HL-60 (cell line): ENCODE measurements around the gene FADS6.

Experiments used
- DNase-seq, 2 experiments: peaks; one replicate each; pipeline ENCODE4 v3.0.0-alpha.2; 2010 to 2020; ENCODE audit warnings: low read depth in 1 of 2, low spot score in 1 of 2
- H3K27ac ChIP-seq: fragments of 250-450 bp; sonication (Bioruptor Pico); replicated peaks from 2 replicates; pipeline ENCODE4 v1.5.1; 2020; ENCODE audit warnings: mild to moderate bottlenecking, moderate library complexity
- H3K27me3 ChIP-seq: fragments of 250-450 bp; sonication (Bioruptor Pico); 2 replicates; pipeline ENCODE4 v1.5.1; 2021; ENCODE audit warnings: mild to moderate bottlenecking, moderate library complexity; ENCODE audit not compliant: insufficient read depth, poor library complexity, severe bottlenecking
- H3K4me3 ChIP-seq: replicated peaks from 2 replicates; pipeline ENCODE4 v1.5.1; 2011; ENCODE audit warnings: mild to moderate bottlenecking, control low read depth, low read length; ENCODE audit not compliant: insufficient read depth
- GABPA ChIP-seq: IDR thresholded peaks from 2 replicates; pipeline ENCODE4 v1.6.1; 2012; ENCODE audit warnings: low read depth
- POLR2AphosphoS5 ChIP-seq: IDR thresholded peaks from 2 replicates; pipeline ENCODE4 v1.6.1; 2012; ENCODE audit warnings: low read depth
- SPI1 ChIP-seq: IDR thresholded peaks from 2 replicates; pipeline ENCODE4 v1.6.1; 2012; ENCODE audit warnings: low read depth, mild to moderate bottlenecking, borderline replicate concordance
- TF ChIP-seq, protein P1 (sequence below): IDR thresholded peaks from 2 replicates; pipeline ENCODE4 v1.6.1; 2012; ENCODE audit warnings: low read depth; ENCODE audit not compliant: insufficient replicate concordance
- TF ChIP-seq, protein P2 (sequence below): IDR thresholded peaks from one replicate; pipeline ENCODE4 v1.5.1; 2011; ENCODE audit warnings: low read length, control low read depth, inconsistent platforms; ENCODE audit not compliant: insufficient read depth

FADS6 gene

DNA sequence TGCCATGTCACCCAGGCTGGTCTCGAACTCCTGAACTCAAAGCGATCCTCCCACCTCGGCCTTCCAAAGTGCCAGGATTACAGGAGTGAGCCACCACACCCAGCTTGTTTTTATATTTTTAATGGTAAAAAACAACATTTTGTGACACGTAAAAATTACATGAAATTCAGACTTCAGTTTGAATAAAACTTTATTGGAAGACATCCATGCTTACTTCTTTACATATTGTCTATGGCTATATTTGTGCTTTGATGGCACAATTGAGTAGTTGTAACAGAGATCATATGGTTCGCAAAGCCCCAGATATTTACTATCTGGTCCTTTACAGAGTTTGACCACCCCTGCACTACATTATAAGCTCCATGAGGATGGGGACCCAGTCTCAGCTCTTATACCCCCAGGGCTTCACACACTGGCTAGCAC lies 18.8 kb downstream of the FADS6 start:
- H3K27ac ChIP-seq, result no peak overlapping the region
- H3K27me3 ChIP-seq, result no peaks in the 10 kb centered on the region
- no peak overlapping the region for H3K4me3 ChIP-seq
- no peak for DNase-seq
- TF ChIP-seq, protein P1, sequence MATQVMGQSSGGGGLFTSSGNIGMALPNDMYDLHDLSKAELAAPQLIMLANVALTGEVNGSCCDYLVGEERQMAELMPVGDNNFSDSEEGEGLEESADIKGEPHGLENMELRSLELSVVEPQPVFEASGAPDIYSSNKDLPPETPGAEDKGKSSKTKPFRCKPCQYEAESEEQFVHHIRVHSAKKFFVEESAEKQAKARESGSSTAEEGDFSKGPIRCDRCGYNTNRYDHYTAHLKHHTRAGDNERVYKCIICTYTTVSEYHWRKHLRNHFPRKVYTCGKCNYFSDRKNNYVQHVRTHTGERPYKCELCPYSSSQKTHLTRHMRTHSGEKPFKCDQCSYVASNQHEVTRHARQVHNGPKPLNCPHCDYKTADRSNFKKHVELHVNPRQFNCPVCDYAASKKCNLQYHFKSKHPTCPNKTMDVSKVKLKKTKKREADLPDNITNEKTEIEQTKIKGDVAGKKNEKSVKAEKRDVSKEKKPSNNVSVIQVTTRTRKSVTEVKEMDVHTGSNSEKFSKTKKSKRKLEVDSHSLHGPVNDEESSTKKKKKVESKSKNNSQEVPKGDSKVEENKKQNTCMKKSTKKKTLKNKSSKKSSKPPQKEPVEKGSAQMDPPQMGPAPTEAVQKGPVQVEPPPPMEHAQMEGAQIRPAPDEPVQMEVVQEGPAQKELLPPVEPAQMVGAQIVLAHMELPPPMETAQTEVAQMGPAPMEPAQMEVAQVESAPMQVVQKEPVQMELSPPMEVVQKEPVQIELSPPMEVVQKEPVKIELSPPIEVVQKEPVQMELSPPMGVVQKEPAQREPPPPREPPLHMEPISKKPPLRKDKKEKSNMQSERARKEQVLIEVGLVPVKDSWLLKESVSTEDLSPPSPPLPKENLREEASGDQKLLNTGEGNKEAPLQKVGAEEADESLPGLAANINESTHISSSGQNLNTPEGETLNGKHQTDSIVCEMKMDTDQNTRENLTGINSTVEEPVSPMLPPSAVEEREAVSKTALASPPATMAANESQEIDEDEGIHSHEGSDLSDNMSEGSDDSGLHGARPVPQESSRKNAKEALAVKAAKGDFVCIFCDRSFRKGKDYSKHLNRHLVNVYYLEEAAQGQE, result no peak
- no peak for TF ChIP-seq GABPA
- TF ChIP-seq, protein P2, sequence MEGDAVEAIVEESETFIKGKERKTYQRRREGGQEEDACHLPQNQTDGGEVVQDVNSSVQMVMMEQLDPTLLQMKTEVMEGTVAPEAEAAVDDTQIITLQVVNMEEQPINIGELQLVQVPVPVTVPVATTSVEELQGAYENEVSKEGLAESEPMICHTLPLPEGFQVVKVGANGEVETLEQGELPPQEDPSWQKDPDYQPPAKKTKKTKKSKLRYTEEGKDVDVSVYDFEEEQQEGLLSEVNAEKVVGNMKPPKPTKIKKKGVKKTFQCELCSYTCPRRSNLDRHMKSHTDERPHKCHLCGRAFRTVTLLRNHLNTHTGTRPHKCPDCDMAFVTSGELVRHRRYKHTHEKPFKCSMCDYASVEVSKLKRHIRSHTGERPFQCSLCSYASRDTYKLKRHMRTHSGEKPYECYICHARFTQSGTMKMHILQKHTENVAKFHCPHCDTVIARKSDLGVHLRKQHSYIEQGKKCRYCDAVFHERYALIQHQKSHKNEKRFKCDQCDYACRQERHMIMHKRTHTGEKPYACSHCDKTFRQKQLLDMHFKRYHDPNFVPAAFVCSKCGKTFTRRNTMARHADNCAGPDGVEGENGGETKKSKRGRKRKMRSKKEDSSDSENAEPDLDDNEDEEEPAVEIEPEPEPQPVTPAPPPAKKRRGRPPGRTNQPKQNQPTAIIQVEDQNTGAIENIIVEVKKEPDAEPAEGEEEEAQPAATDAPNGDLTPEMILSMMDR, result no peak
- TF ChIP-seq SPI1, result no peak
- no peak for TF ChIP-seq POLR2AphosphoS5

DNA sequence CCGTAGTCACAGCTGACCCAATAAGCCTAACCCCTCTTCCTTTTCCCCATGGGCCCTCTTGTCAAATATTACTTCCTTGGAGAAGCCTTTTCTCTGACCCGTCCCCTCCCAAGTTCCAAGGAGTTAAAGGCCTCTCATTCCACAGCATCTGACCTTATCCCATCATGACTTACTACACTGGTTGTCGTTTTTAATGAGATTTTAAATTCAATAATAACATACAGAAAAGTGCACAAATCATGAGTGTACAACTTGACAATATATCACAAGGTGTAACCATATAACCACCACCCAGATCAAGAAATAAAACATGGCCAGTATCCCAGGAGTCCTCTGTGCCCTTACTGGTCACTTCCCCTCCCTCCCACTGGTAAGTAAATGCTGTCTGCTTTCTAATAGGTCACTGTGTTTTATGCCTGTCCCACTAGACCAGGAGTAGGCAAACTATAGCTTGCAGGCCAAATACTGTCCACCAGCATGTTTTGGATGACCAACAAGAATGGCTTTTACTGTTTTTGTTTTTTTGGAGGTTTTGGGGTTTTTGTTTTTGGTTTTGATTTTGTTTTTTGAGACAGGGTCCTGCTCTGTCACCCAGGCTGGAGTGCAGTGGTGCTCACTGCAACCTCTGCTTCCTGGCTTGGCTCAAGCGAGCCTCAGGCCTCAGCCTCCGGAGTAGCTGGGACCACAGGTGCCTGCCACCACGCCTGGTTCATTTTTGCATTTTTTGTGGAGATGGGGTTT lies 19.4 kb downstream of the FADS6 start:
- H3K27me3 ChIP-seq, result no peaks in the 10 kb centered on the region
- peak in 1 of 2 experiments; percentile 25 for DNase-seq
- peak overlapping the region; percentile 61 for H3K4me3 ChIP-seq
- peak overlapping the region; percentile 91 for H3K27ac ChIP-seq
- peak; percentile 39; the same call in 1 of the 2 replicates for TF ChIP-seq SPI1
- TF ChIP-seq, protein P2, result no peak

GRCh38 chr17:74873037-74873873 lies 20.2 kb downstream of the FADS6 start:
- Histone ChIP-seq H3K27me3 (no peaks in the 10 kb centered on the region), H3K4me3 (peak overlapping the region; percentile 62), H3K27ac (peak overlapping the region; percentile 91)
- TF ChIP-seq, protein P2, result no peak
- TF ChIP-seq SPI1 (peak; percentile 84), POLR2AphosphoS5 (peak; percentile 99), GABPA (no peak)
- TF ChIP-seq, protein P1, result peak; percentile 59
- DNase-seq, result peak; percentile 99 to 100
